ENCODE data around the gene SUPT4H1. TPM values are rescaled to one million over a fixed set of nuclear protein-coding genes. Genes with fewer than 3 reads are reported as not detected.

SUPT4H1 gene
- 10 to 100 TPM; 44.8 to 70.0 TPM for total RNA-seq

DNA sequence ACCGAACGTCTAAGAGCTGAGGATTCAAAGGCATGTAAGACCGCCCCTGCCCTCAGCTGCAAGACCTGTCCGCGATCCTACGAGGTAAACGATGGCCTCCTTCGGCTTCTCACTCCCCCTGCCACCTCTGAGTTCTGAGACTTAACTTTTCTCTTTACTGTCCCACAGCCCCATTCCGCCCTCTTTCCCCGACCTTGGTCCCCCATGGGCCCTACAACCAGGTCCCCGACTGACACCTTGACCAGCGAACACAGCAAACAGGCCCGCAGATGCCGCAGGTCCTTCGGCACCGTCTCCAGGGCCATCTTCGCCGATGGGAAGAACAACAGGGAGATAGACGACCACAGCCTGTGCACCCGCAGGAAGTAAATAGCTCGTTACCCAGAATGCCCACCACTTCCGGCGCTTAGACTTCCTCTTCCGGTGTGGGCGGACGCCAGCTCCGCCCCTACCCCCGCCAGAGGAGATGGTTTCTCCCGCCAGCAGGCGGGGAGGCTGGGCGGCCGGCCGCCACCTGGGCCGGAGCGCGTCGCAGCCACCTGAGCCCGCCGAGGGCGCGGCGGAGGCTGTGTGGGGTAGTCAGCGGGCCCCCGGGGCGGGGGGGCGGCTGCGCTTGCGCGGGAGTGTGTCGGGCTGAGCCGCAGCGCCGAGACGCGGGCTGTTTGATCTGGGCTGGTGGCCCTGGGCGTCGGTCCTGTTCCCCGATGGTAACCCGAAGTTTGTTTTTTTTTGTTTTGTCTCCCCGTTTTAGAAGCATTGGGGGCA lies at the start of gene SUPT4H1:
TSS of gene SUPT4H1 (minus strand) at position 371 of the 765 bp plus-strand sequence. CDS start at position 305, 66 bp downstream.
- intact Hi-C loops (cut with DNase I): loop anchor here (2.0 to 5.0 kb wide), 2 partner anchors 65 to 163 kb away; partner anchors contain the start of genes MTMR4 and RNF43
- TF ChIP-seq POLR2A (IDR thresholded peaks at IDR 0.05) (peak; percentile 81), CTCF (IDR thresholded peaks at IDR 0.05) (peak; percentile 19 to 66 (median 37)), POLR2AphosphoS5 (IDR thresholded peaks at IDR 0.05) (peak; percentile 98)
- H3K9me3 ChIP-seq: no peaks in the 10 kb centered on the region
- H3K27me3 ChIP-seq (replicated peaks; ENCODE audit: insufficient read depth): no peaks in the 10 kb centered on the region
- peaks cover 0 to 5% of the 10 kb centered on the region in 2 donors for H3K36me3 ChIP-seq
- H3K4me3 ChIP-seq: peak within 1 kb of the TSS; percentile 44 to 75
- peak within 1 kb of the TSS; percentile 92 to 93 for H3K27ac ChIP-seq
- H3K4me1 ChIP-seq (replicated peaks): peaks cover 2% of the 10 kb centered on the region
- DNase-seq (ENCODE audit: low spot score): peak; percentile 91
- WGBS: 1% methylated on average over 57 of the region's 60 CpGs

- intact Hi-C loops (cut with DNase I): no loop called here
- Histone ChIP-seq H3K27ac (no peak overlapping the region), H3K27me3 (replicated peaks; ENCODE audit: insufficient read depth) (no peaks in the 10 kb centered on the region), H3K4me1 (replicated peaks) (peaks cover 3% of the 10 kb centered on the region), H3K9me3 (no peaks in the 10 kb centered on the region), H3K36me3 (no peaks in the 10 kb centered on the region), H3K4me3 (no peak overlapping the region)
- DNase-seq (ENCODE audit: low spot score): no peak
- no peak for TF ChIP-seq POLR2AphosphoS5 (IDR thresholded peaks at IDR 0.05)
- no peak for TF ChIP-seq POLR2A (IDR thresholded peaks at IDR 0.05)
- no peak for TF ChIP-seq CTCF (IDR thresholded peaks at IDR 0.05)
- 35% methylated on average over 2 of the region's 2 CpGs for WGBS
Measured at GRCh38 chr17:58401287-58401686, 49.3 kb upstream of the SUPT4H1 start.

GRCh38 chr17:58400826-58401225 lies 48.8 kb upstream of the SUPT4H1 start:
- Histone ChIP-seq H3K9me3 (no peaks in the 10 kb centered on the region), H3K27ac (no peak overlapping the region), H3K4me1 (replicated peaks) (peaks cover 3% of the 10 kb centered on the region), H3K36me3 (no peaks in the 10 kb centered on the region), H3K4me3 (no peak overlapping the region), H3K27me3 (replicated peaks; ENCODE audit: insufficient read depth) (no peaks in the 10 kb centered on the region)
- no peak for DNase-seq (ENCODE audit: low spot score)
- TF ChIP-seq POLR2A (IDR thresholded peaks at IDR 0.05) (no peak), POLR2AphosphoS5 (IDR thresholded peaks at IDR 0.05) (no peak), CTCF (IDR thresholded peaks at IDR 0.05) (no peak)
- intact Hi-C loops (cut with DNase I): no loop called here

- TF ChIP-seq CTCF (IDR thresholded peaks at IDR 0.05) (no peak), POLR2AphosphoS5 (IDR thresholded peaks at IDR 0.05) (no peak), POLR2A (IDR thresholded peaks at IDR 0.05) (no peak)
- peaks cover 3% of the 10 kb centered on the region for H3K4me1 ChIP-seq (replicated peaks)
- no peaks in the 10 kb centered on the region for H3K27me3 ChIP-seq (replicated peaks; ENCODE audit: insufficient read depth)
- H3K36me3 ChIP-seq: no peaks in the 10 kb centered on the region
- no peak overlapping the region for H3K4me3 ChIP-seq
- intact Hi-C loops (cut with DNase I): no loop called here
- no peak overlapping the region for H3K27ac ChIP-seq
- no peak for DNase-seq (ENCODE audit: low spot score)
- 81% methylated on average over 3 of the region's 3 CpGs for WGBS
- H3K9me3 ChIP-seq: no peaks in the 10 kb centered on the region
Measured at GRCh38 chr17:58399974-58400373, 48.0 kb upstream of the SUPT4H1 start.
